ENCODE measurements around the gene NUP50.

Gene NUP50, protein sequence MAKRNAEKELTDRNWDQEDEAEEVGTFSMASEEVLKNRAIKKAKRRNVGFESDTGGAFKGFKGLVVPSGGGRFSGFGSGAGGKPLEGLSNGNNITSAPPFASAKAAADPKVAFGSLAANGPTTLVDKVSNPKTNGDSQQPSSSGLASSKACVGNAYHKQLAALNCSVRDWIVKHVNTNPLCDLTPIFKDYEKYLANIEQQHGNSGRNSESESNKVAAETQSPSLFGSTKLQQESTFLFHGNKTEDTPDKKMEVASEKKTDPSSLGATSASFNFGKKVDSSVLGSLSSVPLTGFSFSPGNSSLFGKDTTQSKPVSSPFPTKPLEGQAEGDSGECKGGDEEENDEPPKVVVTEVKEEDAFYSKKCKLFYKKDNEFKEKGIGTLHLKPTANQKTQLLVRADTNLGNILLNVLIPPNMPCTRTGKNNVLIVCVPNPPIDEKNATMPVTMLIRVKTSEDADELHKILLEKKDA

DNA sequence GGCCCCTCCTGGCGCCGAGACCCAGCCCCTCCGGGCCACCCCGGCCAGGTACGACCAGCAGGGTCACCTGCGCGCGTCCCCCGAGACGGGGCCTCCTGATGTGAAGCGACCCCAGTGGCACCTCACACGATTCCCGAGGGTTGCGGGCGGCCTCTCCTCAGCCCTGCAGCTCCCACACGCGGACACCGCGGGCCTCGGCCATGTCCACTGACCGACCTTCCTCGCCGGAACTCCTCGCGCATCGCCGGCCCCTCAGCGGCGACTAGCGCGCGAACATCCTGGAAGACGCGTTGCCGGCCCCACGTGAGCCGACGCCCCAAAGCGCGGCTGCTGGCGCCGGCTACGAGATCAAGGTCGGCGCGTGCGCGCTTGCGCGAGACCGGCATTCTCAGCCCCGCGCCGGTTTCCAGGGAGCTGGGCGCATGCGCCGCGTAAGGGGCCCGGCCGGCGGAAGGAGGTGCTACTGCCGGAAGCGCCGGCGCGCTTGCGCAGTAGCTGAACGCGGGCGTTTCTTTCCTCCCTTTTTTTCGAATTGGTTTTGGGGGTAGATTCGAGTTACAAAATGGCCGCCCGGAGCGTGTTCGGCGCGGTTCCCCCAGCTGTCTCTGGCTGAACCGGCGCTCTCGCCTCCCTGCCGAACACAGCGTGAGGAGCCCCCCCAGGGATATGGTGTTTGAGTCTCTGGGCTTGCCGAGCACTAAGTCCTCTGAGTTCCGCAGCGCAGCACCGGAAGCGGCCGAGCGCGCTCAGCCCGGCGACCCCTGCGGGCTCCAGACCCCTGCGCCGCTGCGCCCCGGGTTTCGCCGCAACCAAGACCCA lies at the start of gene NUP50:
Gene NUP50 (plus strand): TSS at position 475 of the 819 bp plus-strand sequence. CDS start 4,253 bp downstream, outside the sequence.
- peak; percentile 95 for DNase-seq

DNA sequence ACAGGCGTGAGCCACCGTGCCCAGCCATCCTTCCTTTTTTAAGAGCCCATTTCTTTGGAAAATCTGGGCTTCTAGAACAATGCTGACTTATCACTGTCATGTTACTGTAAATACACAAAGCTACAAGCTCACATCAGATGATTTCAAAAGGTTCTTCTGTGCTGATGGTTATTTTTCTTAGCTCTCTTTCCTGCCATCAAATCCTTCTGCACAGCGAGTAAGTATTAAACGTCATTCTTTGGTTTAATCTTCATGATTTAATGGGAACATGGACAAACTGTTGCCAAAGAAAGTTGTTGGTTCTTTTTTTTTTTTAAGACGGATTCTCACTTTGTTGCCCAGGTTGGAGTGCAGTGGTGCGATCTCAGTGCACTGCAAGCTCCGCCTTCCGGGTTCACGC lies 43.3 kb upstream of the NUP50 start:
- DNase-seq: no peak

DNA sequence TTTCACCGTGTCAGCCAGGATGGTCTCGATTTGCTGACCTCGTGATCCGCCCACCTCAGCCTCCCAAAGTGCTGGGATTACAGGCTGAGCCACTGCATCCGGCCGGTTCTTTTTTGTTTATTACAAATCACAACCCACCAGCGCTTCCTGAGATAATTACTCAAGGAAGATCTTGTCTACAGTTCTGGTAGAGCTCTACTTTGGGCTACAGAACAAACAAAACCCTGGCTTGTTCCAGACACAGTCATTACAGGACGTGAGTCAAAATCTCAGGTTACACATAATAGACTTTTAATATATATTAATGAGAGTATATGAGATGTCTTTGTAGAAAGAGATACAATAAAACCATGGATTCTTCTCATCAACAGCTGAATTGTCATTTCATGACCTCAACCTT lies 42.8 kb upstream of the NUP50 start:
- no peak for DNase-seq

DNA sequence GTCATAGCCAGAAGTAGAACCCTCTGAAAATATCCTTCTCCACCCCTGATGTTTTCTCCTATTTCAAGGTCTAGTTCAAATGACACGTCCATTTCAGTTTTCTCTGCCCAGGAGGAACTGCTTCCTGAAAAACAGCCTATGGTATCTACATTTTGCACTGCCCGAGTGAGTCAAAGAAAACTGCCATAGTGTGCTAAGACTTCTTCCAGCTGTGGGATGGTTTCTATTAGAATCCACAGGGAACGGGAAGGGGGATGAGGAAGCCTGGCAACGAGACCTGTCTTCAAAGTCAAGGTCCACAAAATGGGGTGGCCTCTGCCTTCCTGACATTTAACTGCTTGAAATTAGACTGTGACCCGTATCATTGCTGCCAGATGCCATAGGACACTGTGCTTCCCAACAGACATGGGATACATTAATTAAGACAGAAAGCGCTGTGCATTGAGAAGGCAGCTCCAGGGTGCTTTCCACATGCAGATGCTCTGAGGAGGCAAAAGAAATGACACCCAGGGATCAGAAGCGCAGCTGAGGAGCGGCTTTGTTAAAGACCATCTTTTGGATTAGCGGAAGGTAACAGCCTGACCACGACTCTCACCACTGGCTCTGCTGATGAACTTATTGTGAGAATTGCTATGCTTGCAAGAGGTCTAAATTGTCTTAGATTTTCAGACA lies 39.4 kb upstream of the NUP50 start:
- DNase-seq: peak; percentile 23

DNA sequence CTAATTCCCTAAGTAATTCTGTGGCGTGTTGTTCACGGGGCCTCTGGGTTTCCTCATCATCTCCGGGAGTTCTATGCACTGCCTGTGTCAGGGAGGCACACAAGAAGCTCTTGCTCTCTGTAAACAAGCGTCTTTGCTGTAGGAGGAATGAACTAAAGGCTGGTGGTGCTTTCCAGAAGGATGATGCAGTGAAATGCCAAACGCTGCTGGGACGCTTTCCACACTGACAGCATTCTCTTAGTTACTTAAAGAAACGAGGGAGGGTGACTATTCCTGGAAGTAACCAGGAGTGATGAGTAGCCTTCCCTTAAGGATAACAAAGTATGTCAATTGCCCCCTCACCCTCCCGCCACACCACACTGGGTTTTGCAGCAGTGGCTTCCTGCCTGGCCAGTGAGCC lies 38.5 kb upstream of the NUP50 start:
- no peak for DNase-seq

DNA sequence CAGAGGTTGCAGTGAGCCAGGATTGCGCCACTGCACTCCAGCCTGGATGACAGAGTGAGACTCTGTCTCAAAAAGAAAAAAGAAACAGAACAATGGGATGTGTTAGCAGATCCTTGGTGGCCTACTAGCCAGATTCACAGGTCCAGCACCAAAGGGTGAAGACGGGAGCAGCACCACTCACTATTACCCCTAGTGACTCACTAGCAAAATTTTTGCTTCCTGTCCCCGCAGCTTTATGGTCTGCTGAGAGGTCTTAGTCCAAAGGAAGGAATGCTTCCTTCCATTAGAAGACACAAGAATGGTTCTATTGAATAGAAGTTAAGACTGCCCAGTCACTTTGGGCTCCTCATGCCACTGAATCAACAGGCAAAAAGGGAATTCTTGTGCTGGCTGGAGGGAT lies 35.9 kb upstream of the NUP50 start:
- DNase-seq: no peak

DNA sequence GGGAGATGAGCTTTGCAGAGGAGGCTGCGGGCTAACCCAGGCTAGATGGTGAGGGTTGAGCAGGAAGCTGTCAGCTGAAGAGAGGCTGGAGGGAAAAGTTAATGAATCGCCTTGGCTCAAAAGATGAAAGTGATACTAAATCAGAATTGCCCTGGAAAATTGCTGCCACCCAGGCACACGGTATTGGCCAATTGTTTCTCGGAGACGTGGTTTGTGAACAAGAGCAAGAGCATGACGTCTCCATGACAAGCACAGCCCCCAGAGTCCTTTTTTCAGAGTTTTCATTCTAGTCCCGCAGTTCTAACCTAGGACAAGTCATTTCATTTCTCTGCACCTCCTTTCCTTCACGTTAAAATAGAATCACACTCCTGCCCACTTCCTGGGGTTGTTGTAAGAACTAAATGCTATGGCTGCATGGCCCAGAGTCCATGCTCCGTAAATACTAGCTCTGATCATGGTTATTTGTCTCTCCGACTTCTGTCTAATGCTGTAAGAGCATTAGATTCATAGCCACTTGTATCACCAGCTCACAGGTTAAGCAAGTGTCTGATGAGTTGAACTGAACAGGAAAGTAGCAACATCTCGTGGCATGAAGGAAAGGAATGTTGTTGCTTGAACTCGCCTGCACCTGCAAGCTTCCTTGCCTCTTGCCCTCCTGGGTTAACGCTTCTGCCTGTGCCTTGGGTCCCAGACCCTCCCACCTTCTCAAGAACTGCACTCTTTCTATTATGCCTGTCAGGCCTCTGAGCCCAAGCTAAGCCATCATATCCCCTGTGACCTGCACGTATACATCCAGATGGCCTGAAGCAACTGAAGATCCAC lies 33.8 kb upstream of the NUP50 start:
- DNase-seq: no peak

DNA sequence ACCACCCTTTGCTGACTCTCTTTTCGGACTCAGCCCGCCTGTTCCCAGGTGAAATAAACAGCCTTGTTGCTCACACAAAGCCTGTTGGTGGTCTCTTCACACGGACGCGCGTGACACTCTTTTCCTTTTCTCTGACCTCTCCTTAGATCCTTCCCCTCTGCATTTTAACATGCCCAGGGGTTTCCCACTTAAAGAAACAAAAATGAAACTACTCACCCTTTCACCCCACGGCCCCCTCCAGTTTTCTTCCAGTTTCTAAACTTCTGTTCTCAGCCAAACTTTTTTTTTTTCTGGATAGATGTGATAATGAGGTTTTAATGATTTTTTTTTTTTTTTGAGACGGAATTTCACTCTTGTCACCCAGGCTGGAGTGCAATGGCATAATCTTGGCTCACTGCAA lies 32.8 kb upstream of the NUP50 start:
- no peak for DNase-seq

DNA sequence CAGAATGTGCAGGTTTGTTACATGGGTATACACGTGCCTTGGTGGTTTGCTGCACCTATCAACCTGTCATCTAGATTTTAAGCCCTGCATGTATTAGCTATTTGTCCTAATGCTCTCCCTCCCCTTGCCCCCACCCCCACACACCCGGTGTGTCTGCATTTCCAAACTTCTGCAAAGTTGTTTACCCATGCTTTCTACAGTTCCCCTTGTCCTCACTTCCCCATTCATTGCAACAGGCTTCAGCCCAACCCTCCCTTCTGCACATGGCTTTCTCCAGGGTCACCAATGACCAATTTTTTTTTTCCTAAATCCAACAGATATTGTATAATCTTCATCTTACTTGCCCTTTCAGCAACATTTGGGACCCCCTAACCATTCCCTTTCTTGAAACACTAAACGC lies 32.0 kb upstream of the NUP50 start:
- no peak for DNase-seq

DNA sequence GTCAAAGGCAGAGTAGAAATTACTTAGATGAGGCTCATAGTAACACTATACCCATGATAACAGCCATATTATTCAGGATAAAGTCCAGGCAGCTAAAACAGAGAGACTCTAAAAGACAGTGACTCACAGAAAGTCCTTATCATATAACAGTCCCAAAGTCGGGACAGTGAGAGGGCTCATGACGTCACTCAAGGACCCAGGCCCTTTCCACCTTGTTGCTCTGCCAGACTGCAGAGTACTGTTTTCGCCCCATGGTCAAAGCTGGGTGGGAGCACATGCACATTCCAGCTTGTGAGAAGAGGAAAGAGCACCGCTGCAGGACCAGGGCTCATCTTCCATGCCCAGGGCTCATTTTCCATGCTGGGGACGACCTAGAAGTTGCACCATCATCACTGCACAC lies 29.4 kb upstream of the NUP50 start:
- DNase-seq: no peak

DNA sequence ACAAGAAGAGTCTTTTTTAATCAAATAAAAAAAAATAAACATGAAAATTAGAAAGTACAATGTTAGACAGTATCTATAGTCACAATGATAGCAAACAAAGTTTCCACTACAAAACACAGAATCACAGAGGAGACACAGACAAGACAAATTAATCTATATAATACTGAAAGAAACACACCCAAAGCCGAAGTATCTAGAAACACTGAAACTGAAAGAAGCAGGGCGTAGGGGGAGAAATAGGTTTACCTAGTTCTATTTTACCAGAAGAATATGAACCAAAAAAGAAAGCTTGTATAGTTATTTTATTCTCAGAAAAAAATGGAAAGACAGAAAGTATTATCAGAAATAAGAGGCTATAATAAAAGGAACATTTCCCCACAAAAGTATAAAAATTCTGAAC lies 27.1 kb upstream of the NUP50 start:
- no peak for DNase-seq

DNA sequence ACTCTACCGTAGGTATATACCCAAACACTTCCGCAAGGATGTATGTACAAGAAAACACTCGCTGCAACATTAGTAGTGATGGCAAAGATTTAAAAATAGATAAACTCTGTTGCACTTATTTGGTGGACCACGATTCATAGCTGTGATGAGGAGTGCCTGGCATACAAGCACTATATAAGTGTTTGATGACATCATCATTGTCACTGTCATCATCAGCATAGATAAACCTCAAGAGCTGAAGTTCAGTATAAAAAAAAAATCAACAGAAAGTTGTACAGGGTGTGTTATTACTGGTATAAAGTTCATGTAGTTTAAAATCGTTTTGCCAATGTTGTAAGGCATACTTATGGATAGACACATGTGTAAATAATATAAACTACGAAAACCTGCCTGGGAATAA lies 24.0 kb upstream of the NUP50 start:
- no peak for DNase-seq

DNA sequence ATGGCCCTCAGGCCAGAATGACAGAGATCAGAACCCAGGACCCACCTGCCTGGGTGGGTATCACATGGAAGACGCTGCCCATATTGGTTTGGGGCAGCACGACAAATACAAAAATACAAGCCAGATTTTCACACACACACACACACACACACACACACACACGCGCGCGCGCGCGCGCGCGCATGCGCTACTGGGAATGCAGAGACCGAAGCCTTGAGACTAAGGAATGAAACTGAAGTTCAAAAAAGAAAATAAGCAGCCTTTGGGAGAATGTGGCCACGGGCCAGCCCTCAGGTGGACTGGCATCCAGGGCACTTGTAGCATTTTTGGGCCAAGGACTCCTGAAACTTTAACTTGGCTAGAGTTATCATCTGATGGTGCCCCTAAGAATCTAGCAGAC lies 21.3 kb upstream of the NUP50 start:
- no peak for DNase-seq

DNA sequence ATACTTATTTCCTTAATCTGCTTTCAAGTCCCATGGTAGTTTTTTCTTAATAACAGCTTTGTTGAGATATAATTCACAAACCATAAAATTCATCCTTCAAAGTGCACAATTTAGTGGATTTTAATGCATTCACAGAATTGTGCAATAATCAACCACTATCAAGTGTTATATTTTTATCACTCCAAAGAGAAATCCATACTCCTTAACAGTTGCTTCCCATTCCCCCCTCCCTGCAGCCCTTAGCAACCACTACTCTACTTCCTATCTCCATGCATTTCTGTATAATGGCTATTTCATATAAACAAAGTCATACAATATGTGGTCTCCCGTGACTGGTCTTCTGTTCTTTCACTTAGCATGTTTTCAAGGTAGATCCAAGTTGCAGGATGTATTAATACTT lies 18.8 kb upstream of the NUP50 start:
- DNase-seq: no peak

DNA sequence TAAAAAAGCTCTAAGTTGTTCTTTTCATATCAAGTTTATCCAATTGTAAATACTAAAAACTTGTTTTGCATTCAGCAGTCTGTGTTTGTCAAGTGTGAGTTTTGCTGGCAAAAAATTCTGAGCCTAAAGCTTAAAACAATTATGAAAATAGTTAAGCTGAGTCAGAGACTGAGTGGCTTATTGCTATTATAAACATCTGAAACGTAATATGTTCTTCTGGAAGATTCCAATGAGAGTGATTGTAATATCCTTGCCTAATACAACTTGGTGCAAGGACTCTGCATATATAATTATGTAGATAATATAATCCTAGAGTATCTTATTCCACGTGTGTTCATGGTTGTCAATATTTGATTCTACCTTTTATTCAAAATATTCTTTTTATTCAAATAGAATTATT lies 14.1 kb upstream of the NUP50 start:
- DNase-seq: no peak

DNA sequence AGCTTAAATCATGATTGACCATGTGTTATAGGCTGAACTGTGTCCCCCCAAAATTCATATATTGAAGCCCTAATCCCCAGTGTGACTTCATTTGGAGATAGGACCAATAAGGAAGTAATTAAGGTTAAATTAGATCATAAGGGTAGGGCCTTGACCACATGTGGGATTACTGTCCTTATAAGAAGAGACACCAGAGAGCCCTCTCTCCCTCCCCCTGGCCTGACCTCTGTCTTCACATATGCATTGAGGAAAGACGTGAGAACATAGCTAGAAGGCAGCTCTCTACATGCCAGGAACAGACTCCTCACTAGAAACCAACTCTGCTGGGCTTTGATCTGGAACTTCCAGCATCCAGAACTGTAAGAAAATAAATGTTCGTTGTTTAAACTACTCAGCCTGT lies 13.6 kb upstream of the NUP50 start:
- no peak for DNase-seq

DNA sequence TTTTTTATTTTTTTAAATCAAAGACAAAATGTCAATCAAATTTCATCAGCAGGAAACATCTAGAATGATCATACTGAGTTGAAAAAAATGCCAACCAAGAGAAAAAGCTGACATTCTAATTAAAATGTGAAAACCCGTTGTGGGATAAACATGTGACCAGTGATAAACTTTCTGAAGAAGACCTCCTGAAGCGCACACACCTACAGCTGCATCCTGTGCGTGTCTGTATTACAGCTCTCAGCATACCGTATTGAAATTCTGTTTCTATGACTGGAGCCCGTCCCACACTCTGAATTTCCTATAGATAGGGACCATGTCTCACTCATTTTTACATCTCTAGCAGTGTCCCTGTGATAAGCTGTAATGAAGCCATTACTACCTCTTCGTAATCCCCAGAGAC lies 12.2 kb upstream of the NUP50 start:
- no peak for DNase-seq

DNA sequence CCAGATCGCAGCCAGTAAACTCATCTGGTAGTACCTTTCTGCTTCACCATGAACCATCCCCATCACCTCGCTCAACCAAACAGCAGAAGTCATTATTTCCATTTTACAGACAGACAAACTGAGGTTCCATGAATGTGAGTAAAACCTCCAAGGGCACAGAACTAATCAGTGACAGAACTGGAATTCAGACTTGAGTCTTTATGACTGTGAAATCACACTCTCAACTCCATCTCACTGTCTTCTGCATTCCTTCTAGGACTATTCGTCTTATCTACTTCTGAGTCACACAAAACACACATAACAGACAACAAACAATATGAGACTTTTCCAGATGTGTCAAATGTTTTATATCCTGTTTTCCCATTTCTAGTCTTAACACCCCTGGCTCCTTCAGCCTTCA lies 9.3 kb upstream of the NUP50 start:
- no peak for DNase-seq

DNA sequence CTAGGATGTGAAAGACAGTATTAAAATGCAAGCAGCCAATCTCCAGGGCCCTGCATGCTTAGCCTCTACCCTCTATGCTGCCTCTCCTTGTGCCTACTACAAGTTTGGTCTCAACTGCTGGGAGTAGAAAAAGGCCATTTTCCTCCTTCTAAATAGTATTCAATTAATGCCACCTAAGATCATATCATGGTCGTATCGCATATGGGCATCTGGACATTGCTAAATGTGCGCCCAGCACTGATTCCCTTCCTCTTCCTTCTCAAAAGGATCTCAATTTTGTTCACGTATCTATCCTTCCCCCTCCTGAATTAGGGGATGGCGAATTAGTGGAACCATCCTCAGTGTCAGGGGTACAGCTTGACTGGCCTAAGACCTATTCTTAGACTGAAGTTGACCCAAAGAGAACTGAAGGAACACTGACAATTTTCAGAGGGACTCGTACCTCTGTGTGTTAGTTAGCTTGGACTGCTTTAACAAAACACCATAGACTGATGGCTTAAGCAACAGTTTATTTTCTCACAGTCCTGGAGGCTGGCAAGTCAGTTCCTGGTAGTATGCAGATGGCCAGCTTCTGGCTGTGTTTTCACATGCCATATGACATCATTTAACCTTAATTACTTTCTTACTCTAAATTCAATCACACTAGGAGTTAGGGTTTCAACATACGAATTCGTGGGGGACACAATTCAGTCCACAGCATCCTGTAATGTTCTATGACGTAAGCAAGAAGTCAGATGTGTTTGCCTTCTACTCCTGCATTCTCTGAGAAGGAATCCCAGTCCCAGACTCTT lies 8.5 kb upstream of the NUP50 start:
- no peak for DNase-seq

DNA sequence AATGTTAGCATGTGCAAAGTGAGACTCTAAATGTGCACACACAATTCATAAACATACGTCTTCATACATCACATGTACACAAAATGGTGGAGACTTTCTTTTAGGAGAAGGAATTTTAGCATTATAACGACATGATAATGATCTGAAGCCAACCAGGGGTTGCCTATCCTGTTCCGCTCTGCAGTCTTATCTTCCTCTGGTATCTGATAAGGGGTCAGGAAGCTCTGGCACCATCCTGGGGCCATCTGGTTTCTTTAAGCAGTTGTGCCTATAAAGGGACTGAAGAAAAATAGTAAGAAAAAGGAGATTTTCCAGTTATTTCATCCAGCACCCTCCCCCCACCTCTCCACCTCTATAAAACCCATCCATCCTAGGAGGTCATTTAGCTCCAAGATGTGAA lies 5.8 kb upstream of the NUP50 start:
- DNase-seq: no peak

DNA sequence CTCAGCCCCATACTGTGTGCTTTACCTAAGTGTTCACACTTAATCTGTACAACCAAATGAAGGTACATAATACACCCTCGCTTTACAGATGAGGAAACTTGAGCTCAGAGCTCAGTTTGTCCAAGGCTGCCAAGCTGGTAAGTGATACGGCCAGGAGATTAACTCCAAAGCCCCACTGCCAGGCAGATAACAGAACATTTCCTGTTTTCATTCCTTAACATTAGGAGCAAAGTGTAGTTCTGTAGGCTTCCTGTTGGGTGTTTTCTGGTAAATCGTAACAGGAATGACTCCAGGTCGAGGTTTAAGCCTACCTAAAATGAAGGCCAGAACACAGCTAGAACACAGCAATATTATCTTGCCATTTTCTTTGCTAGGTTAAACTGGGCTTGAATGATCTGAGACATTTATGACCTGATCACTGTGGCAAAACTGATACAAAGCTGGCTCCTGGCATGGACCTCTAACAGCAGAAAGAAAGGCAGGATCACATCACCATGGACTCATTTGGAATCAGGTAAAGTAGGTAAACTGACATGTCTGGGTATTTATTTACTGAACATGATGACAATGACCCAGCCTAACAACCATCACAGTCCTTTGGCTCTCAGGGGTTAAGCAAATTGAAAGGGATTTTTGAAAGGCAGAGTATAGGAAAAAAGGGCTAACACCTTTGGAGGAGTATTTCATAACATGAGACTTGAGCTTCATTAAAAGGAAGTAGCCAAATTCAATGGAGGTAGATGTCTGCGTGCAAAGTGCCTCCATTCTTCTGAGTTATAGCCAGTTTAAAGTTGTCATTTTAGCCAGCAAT lies 3.9 kb upstream of the NUP50 start:
- DNase-seq: peak; percentile 41
